HCT116 (cell line): Measurements from ENCODE around the gene TACC2. TPM values are rescaled to one million over a fixed set of nuclear protein-coding genes. Genes with fewer than 3 reads are reported as not detected.

Source experiments
- ATAC-seq: fragments of 200-7000 bp; cut with Tn5 transposase; 2 replicates; pipeline ENCODE4 v1.9.1; 2020; ENCODE audit warnings: mild to moderate bottlenecking, moderate library complexity
- BruUV-seq: library from RNA; stranded (reverse); fragments of 400-500 nt; replicated peaks from 2 replicates; lab custom pipeline; 2021; lab: Mats Ljungman, UMichigan
- CTCF ChIA-PET: fragments of 300-600 bp; sonication (Branson Sonifier 250); formaldehyde crosslinking; loops from one replicate; lab custom pipeline; 2021; ENCODE audit warnings: antibody characterized with exemption; lab: Charles Lee
- POLR2A ChIA-PET: fragments of 300-600, 350-600 bp; sonication (Branson Sonifier 250); formaldehyde crosslinking; loops from one replicate; lab custom pipeline; 2021; ENCODE audit warnings: antibody characterized with exemption; lab: Charles Lee
- RAD21 ChIA-PET, 2 experiments: fragments of 300-600 bp; sonication (Branson Sonifier 250); formaldehyde crosslinking; loops; one replicate each; lab custom pipeline; 2023; ENCODE audit warnings: low total read pairs in 2 of 2; ENCODE audit not compliant: uncharacterized antibody in 2 of 2, unreplicated experiment in 2 of 2, low non-redundant PET in 1 of 2; lab: Charles Lee
- DNase-seq: peaks from one replicate; pipeline ENCODE4 v3.0.0-alpha.2; 2010; ENCODE audit warnings: low read depth, low spot score
- H2AFZ ChIP-seq: fragments of 200-600 bp; shearing (Covaris generic), sonication (generic); 2 replicates; pipeline ENCODE4 v1.6.1; 2017; ENCODE audit warnings: low read depth, mixed run types, mixed read lengths, antibody characterized with exemption, low read length; ENCODE audit not compliant: poor library complexity, severe bottlenecking
- H3K27ac ChIP-seq: 2 replicates; pipeline ENCODE4 v1.5.1; 2012; ENCODE audit warnings: low read depth, low read length
- H3K27me3 ChIP-seq: fragments of 200-600 bp; sonication (generic); 2 replicates; pipeline ENCODE4 v1.6.1; 2016; ENCODE audit warnings: mixed run types, low read length, mixed read lengths; ENCODE audit not compliant: insufficient read depth
- H3K36me3 ChIP-seq, 2 experiments: fragments of 200-500 bp in 1 of 2; fragments of 200-600 bp in 1 of 2; sonication (Bioruptor generic) in 1 of 2; sonication (generic) in 1 of 2; 2 replicates each; pipeline versions ENCODE4 v1.5.1 to v1.6.1; 2014 to 2016; ENCODE audit warnings: low read length in 2 of 2, inconsistent platforms in 1 of 2, mixed read lengths in 1 of 2, mixed run types in 1 of 2; ENCODE audit not compliant: insufficient read depth in 2 of 2, control insufficient read depth in 1 of 2
- H3K4me1 ChIP-seq, 2 experiments: fragments of 200-600 bp in 1 of 2; sonication (generic) in 1 of 2; 2 replicates each; pipeline versions ENCODE4 v1.5.1 to v1.6.1; 2012 to 2017; ENCODE audit warnings: low read length in 2 of 2, inconsistent platforms in 1 of 2, mild to moderate bottlenecking in 1 of 2, mixed read lengths in 1 of 2, mixed run types in 1 of 2, moderate library complexity in 1 of 2; ENCODE audit not compliant: insufficient read depth in 2 of 2, control insufficient read depth in 1 of 2
- H3K4me2 ChIP-seq: fragments of 200-600 bp; sonication (generic); 2 replicates; pipeline ENCODE4 v1.6.1; 2017; ENCODE audit warnings: mixed run types, low read length, mixed read lengths
- H3K4me3 ChIP-seq, 2 experiments: fragments of 200-600 bp in 1 of 2; sonication (generic) in 1 of 2; replicated peaks in 1 of 2; 2 replicates each; pipeline ENCODE4 v1.5.1; 2011 to 2016; ENCODE audit warnings: low read length in 2 of 2, control low read depth in 1 of 2, low read depth in 1 of 2, mild to moderate bottlenecking in 1 of 2, mixed read lengths in 1 of 2, mixed run types in 1 of 2
- H3K79me2 ChIP-seq: fragments of 200-600 bp; sonication (generic); 2 replicates; pipeline ENCODE4 v1.6.1; 2017; ENCODE audit warnings: mild to moderate bottlenecking, mixed run types, low read length, moderate library complexity, mixed read lengths; ENCODE audit not compliant: insufficient read depth
- H3K9ac ChIP-seq: fragments of 200-600 bp; sonication (generic); 2 replicates; pipeline ENCODE4 v1.6.1; 2016; ENCODE audit warnings: low read length, mixed read lengths
- H3K9me2 ChIP-seq: fragments of 200-600 bp; sonication (generic), shearing (Covaris generic); 2 replicates; pipeline ENCODE4 v1.6.1; 2017; ENCODE audit warnings: mixed run types, mild to moderate bottlenecking, moderate library complexity; ENCODE audit not compliant: insufficient read depth
- H3K9me3 ChIP-seq, 2 experiments: fragments of 200-500 bp in 1 of 2; fragments of 200-600 bp in 1 of 2; sonication (Bioruptor generic) in 1 of 2; sonication (generic) in 1 of 2; 2 replicates each; pipeline ENCODE4 v1.6.1; 2014 to 2017; ENCODE audit warnings: low read length in 2 of 2, mixed read lengths in 2 of 2, inconsistent platforms in 1 of 2, low read depth in 1 of 2, mild to moderate bottlenecking in 1 of 2, mixed run types in 1 of 2, moderate library complexity in 1 of 2; ENCODE audit not compliant: control insufficient read depth in 1 of 2, insufficient read depth in 1 of 2
- H4K20me1 ChIP-seq: fragments of 200-600 bp; sonication (generic), shearing (Covaris generic); 2 replicates; pipeline ENCODE4 v1.6.1; 2017; ENCODE audit warnings: mixed run types, mild to moderate bottlenecking, moderate library complexity; ENCODE audit not compliant: insufficient read depth
- CEBPB ChIP-seq: IDR thresholded peaks from 2 replicates; pipeline ENCODE4 v1.6.1; 2012; ENCODE audit warnings: low read depth
- EZH2phosphoT487 ChIP-seq: fragments of 200-600 bp; IDR thresholded peaks from 2 replicates; pipeline ENCODE4 v1.6.1; 2018; ENCODE audit warnings: antibody characterized with exemption, borderline replicate concordance
- FOSL1 ChIP-seq: IDR thresholded peaks from 2 replicates; pipeline ENCODE4 v1.6.1; 2012; ENCODE audit warnings: low read depth
- POLR2A ChIP-seq: IDR thresholded peaks from 2 replicates; pipeline ENCODE4 v1.7.0; 2011; ENCODE audit warnings: borderline replicate concordance; ENCODE audit not compliant: insufficient read depth, insufficient read length; ENCODE audit errors: extremely low read depth
- POLR2AphosphoS5 ChIP-seq: IDR thresholded peaks from 2 replicates; pipeline ENCODE4 v1.6.1; 2011; ENCODE audit warnings: mild to moderate bottlenecking, low read depth, low read length, moderate library complexity
- SRF ChIP-seq: IDR thresholded peaks from 2 replicates; pipeline ENCODE4 v1.6.1; 2012; ENCODE audit warnings: low read depth
- TCF7L2 ChIP-seq: IDR thresholded peaks from 2 replicates; pipeline ENCODE4 v1.7.0; 2011; ENCODE audit warnings: borderline replicate concordance, inconsistent platforms; ENCODE audit not compliant: insufficient read depth, insufficient read length; ENCODE audit errors: extremely low read depth
- ZFX ChIP-seq: fragments of 450-650 bp; IDR thresholded peaks from 2 replicates; pipeline ENCODE4 v1.6.1; 2017
- intact Hi-C: fragments of 100-400 bp; cut with micrococcal nuclease; formaldehyde crosslinking; loops from 2 replicates; pipeline ENCODE4 v1.10.0; 2022
- total RNA-seq: library from RNA; stranded (reverse); gene quantifications from one replicate; pipeline ENCODE4 v1.2.1, GENCODE V29; 2021; ENCODE audit not compliant: unreplicated experiment
- TF ChIP-seq, protein P1 (sequence below), 3 experiments: fragments of 200-600 bp in 1 of 3; sonication (generic) in 1 of 3; IDR thresholded peaks in 2 of 3; conservative IDR thresholded peaks in 1 of 3; 2 replicates each; pipeline ENCODE4 v1.5.1; 2012 to 2017; ENCODE audit warnings: low read depth in 2 of 3, low read length in 2 of 3, antibody characterized with exemption in 1 of 3, borderline replicate concordance in 1 of 3, control low read depth in 1 of 3, mild to moderate bottlenecking in 1 of 3, mixed read lengths in 1 of 3, mixed run types in 1 of 3, moderate library complexity in 1 of 3; ENCODE audit not compliant: insufficient read depth in 1 of 3
- TF ChIP-seq, protein P2 (sequence below): IDR thresholded peaks from 2 replicates; pipeline ENCODE4 v1.6.1; 2012
- TF ChIP-seq, protein P3 (sequence below): IDR thresholded peaks from 2 replicates; pipeline ENCODE4 v1.6.1; 2012; ENCODE audit warnings: low read depth
- TF ChIP-seq, protein P4 (sequence below): IDR thresholded peaks from 2 replicates; pipeline ENCODE4 v1.6.1; 2012

The TACC2 gene
- total RNA-seq, 1 experiment from 2014 or later, result 38.6 TPM

DNA sequence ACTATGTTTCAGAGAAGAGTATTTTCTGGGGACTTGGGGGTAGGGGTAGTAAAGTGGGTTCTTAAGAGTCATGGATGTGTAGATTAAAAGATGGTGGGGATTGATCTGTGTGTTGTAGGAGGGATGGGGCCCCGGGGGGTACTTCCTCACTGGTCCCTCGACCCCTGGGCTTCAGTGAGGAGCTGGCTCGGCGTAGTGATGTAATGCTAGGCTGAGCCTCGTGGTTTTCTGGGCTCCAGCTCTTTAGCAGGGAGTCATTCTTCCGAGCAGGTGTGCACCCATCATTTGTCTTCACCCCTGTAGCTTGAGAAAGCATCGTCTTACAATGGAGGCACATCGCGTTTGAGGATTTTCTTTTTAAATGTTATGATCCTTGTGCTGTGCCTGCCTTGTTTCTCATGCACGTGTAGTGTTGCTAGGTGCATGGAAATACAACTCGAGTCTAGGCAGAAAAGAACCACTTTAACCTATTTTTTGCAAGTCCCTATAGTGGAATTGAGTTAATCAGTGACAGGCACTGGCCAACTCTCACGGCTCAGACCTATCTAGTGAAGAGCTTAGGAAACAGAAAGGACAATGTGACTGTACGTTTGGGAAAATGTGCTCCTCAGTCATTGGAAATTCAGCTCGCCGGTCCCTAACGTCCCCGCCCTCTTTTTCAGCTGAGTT, 176.0 kb downstream of the TACC2 start:
- ChIA-PET CTCF (no interaction called here), POLR2A (no interaction called here), RAD21 (no interaction called here)
- no TSS peak for BruUV-seq
- no peak overlapping the region for H2AFZ ChIP-seq
- H3K27me3 ChIP-seq, result no peaks in the 10 kb centered on the region
- no peak overlapping the region for H3K4me2 ChIP-seq
- no peaks in the 10 kb centered on the region for H3K4me1 ChIP-seq
- H3K27ac ChIP-seq, result no peak overlapping the region
- H4K20me1 ChIP-seq, result no peaks in the 10 kb centered on the region
- no peak overlapping the region for H3K4me3 ChIP-seq
- TF ChIP-seq SRF, result no peak
- TF ChIP-seq, protein P1, sequence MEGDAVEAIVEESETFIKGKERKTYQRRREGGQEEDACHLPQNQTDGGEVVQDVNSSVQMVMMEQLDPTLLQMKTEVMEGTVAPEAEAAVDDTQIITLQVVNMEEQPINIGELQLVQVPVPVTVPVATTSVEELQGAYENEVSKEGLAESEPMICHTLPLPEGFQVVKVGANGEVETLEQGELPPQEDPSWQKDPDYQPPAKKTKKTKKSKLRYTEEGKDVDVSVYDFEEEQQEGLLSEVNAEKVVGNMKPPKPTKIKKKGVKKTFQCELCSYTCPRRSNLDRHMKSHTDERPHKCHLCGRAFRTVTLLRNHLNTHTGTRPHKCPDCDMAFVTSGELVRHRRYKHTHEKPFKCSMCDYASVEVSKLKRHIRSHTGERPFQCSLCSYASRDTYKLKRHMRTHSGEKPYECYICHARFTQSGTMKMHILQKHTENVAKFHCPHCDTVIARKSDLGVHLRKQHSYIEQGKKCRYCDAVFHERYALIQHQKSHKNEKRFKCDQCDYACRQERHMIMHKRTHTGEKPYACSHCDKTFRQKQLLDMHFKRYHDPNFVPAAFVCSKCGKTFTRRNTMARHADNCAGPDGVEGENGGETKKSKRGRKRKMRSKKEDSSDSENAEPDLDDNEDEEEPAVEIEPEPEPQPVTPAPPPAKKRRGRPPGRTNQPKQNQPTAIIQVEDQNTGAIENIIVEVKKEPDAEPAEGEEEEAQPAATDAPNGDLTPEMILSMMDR (IDR thresholded peaks at IDR 0.05 in 2 of 3, conservative IDR thresholded peaks at IDR 0.05 in 1 of 3; ENCODE audit: borderline replicate concordance in 1 of 3, insufficient read depth in 1 of 3, low read depth in 2 of 3, low read length in 2 of 3), result no peak
- ATAC-seq (no peak), DNase-seq (no peak)
- H3K9me2 ChIP-seq, result no peaks in the 10 kb centered on the region
- intact Hi-C loops, result no loop called here
- no peaks in the 10 kb centered on the region for H3K9me3 ChIP-seq
- no peaks in the 10 kb centered on the region for H3K36me3 ChIP-seq
- no peak overlapping the region for H3K9ac ChIP-seq
- no peaks in the 10 kb centered on the region for H3K79me2 ChIP-seq

DNA sequence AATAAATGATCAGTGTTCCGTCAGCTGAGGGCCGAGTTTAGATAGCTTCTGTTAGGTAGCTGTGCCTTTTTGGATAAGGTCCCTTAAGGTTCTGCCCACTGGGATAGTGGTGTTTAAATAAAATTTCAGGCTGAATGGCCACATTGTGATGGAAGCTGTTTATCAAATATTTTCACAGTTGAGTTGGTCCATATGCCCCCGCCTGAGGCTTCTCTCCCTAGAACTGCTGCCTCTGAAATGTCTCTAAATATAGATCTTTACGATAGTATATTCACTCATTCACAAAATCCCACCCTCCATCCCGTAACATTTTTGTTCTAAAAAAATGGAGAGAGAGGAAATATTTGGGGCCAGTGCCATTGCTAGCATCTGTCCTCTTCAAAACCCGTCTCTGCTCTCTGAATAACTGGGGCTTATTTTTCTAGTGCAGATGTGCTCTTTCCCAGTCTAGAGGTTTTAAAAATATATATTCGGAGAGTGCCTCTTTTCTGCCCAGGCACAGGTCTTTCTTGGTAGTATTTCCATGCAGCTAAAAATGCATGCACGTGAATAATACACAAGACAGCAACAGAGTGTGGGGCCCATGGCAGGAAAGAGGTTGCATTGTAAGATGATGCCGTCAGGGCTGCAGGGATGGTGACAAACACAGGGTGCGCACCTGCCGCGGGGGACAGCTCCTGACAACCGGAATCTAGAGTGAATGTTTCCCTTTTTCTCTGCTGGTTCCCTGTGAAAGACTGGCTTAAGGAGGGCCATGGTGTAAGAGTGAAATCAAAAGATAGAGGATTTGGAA, 176.7 kb downstream of the TACC2 start:
- intact Hi-C loops, result no loop called here
- no peaks in the 10 kb centered on the region for H3K27me3 ChIP-seq
- CTCF ChIA-PET, result no interaction called here
- H3K27ac ChIP-seq, result no peak overlapping the region
- no peak overlapping the region for H3K9ac ChIP-seq
- RAD21 ChIA-PET, result no interaction called here
- BruUV-seq, result no TSS peak
- no peak overlapping the region for H2AFZ ChIP-seq
- DNase-seq (no peak), ATAC-seq (no peak)
- H4K20me1 ChIP-seq, result no peaks in the 10 kb centered on the region
- no peaks in the 10 kb centered on the region for H3K79me2 ChIP-seq
- H3K4me1 ChIP-seq, result no peaks in the 10 kb centered on the region
- H3K9me3 ChIP-seq, result no peaks in the 10 kb centered on the region
- no peak overlapping the region for H3K4me3 ChIP-seq
- no peaks in the 10 kb centered on the region for H3K36me3 ChIP-seq
- no peak overlapping the region for H3K4me2 ChIP-seq
- no peaks in the 10 kb centered on the region for H3K9me2 ChIP-seq
- POLR2A ChIA-PET, result no interaction called here
- TF ChIP-seq, protein P2, sequence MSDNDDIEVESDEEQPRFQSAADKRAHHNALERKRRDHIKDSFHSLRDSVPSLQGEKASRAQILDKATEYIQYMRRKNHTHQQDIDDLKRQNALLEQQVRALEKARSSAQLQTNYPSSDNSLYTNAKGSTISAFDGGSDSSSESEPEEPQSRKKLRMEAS, result no peak
- TF ChIP-seq TCF7L2 (no peak), FOSL1 (no peak), EZH2phosphoT487 (no peak), POLR2A (no peak), CEBPB (no peak), POLR2AphosphoS5 (no peak), ZFX (no peak)
- TF ChIP-seq, protein P3, sequence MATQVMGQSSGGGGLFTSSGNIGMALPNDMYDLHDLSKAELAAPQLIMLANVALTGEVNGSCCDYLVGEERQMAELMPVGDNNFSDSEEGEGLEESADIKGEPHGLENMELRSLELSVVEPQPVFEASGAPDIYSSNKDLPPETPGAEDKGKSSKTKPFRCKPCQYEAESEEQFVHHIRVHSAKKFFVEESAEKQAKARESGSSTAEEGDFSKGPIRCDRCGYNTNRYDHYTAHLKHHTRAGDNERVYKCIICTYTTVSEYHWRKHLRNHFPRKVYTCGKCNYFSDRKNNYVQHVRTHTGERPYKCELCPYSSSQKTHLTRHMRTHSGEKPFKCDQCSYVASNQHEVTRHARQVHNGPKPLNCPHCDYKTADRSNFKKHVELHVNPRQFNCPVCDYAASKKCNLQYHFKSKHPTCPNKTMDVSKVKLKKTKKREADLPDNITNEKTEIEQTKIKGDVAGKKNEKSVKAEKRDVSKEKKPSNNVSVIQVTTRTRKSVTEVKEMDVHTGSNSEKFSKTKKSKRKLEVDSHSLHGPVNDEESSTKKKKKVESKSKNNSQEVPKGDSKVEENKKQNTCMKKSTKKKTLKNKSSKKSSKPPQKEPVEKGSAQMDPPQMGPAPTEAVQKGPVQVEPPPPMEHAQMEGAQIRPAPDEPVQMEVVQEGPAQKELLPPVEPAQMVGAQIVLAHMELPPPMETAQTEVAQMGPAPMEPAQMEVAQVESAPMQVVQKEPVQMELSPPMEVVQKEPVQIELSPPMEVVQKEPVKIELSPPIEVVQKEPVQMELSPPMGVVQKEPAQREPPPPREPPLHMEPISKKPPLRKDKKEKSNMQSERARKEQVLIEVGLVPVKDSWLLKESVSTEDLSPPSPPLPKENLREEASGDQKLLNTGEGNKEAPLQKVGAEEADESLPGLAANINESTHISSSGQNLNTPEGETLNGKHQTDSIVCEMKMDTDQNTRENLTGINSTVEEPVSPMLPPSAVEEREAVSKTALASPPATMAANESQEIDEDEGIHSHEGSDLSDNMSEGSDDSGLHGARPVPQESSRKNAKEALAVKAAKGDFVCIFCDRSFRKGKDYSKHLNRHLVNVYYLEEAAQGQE, result no peak
- TF ChIP-seq, protein P4, sequence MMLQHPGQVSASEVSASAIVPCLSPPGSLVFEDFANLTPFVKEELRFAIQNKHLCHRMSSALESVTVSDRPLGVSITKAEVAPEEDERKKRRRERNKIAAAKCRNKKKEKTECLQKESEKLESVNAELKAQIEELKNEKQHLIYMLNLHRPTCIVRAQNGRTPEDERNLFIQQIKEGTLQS, result no peak
